MG63 (cell line): Measurements from ENCODE around the gene MEIS2. TPM values are rescaled to one million over a fixed set of nuclear protein-coding genes. Genes with fewer than 3 reads are reported as not detected.

Source experiments
- DNase-seq: peaks from one replicate; pipeline ENCODE4 v3.0.0-alpha.2; 2020
- H3K27me3 ChIP-seq: fragments of 250-450 bp; sonication (Bioruptor Pico); 2 replicates; pipeline ENCODE4 v1.5.1; 2020; ENCODE audit warnings: mild to moderate bottlenecking, moderate library complexity
- H3K36me3 ChIP-seq: fragments of 250-450 bp; sonication (Bioruptor Pico); 2 replicates; pipeline ENCODE4 v1.5.1; 2020; ENCODE audit warnings: mild to moderate bottlenecking, moderate library complexity
- H3K4me3 ChIP-seq: fragments of 250-450 bp; sonication (Bioruptor Pico); 2 replicates; pipeline ENCODE4 v1.5.1; 2020; ENCODE audit warnings: mild to moderate bottlenecking, moderate library complexity
- H3K9me3 ChIP-seq: fragments of 250-450 bp; sonication (Bioruptor Pico); 2 replicates; pipeline ENCODE4 v1.5.1; 2020; ENCODE audit warnings: mild to moderate bottlenecking, moderate library complexity
- total RNA-seq: library from RNA; depleted of rRNA; stranded (reverse); fragments of >200 nt; shearing (Covaris generic); gene quantifications from 2 replicates; pipeline ENCODE4 v1.2.3, GENCODE V29; 2014; ENCODE audit warnings: low replicate concordance

The MEIS2 gene
- total RNA-seq, 1 experiment from 2014 or later: 2.0 TPM

DNA sequence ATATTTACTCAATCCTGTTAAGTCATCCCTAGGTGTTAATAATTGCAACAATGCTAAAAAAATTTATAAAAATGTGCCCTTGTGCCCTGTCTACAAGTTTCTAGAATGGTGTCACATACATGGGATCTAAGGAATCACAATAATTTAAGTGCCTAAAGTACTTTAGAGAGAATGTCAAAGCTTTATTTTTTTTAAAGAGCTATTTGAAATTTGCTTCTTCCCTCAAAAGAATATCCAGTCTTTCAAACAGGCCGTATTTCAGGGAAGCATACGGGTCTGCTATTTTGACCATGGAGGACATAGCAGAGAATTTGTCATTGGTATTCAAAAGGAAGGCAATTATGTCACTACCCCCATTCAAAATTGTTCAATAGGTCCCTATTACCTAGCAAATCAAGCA is 29.7 kb downstream of the MEIS2 start:
- Histone ChIP-seq H3K36me3 (no peaks in the 10 kb centered on the region), H3K9me3 (no peaks in the 10 kb centered on the region), H3K4me3 (no peak overlapping the region), H3K27me3 (no peaks in the 10 kb centered on the region)
- no peak for DNase-seq

DNA sequence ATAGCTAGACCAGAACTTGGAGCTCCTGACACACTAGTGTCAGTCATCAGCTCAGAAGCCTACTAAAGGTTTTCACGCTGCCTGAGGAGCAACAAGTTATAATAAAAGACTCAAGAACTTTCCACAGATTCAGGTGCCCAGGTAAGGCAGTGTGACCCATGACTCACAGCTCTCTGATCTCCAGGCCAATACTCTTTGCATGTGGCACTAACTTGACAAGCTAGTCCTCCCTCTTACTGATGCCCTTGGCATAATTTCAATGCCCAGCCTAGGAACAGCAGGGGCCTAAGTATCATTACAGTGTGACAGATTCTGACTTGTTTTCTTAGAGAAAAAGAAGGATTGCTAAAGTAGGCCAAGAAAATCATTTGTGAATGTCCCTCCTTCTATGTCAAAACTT is 38.4 kb downstream of the MEIS2 start:
- no peak overlapping the region for H3K4me3 ChIP-seq
- H3K9me3 ChIP-seq: no peaks in the 10 kb centered on the region
- no peak for DNase-seq
- no peaks in the 10 kb centered on the region for H3K27me3 ChIP-seq
- H3K36me3 ChIP-seq: no peaks in the 10 kb centered on the region

DNA sequence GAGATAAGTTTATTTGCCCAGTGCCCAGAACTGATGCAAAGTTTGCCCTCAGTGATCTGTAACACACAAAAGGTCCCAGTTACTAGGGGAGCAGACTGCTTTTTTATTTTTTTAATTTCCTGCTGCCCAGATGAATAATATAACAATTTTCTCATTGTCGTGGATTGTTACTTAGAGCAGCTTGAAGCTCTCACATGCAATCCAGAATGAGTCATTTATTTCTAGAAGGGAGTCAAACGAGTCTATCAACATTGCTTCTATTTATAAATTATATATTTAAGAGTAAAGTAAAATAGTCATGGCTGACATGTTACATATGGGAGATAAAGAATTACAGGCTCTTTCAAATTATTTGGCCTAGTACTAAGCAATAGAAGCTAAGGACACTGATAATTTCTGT is 41.3 kb downstream of the MEIS2 start:
- no peaks in the 10 kb centered on the region for H3K9me3 ChIP-seq
- H3K36me3 ChIP-seq: no peaks in the 10 kb centered on the region
- no peak for DNase-seq
- no peaks in the 10 kb centered on the region for H3K27me3 ChIP-seq
- H3K4me3 ChIP-seq: no peak overlapping the region

DNA sequence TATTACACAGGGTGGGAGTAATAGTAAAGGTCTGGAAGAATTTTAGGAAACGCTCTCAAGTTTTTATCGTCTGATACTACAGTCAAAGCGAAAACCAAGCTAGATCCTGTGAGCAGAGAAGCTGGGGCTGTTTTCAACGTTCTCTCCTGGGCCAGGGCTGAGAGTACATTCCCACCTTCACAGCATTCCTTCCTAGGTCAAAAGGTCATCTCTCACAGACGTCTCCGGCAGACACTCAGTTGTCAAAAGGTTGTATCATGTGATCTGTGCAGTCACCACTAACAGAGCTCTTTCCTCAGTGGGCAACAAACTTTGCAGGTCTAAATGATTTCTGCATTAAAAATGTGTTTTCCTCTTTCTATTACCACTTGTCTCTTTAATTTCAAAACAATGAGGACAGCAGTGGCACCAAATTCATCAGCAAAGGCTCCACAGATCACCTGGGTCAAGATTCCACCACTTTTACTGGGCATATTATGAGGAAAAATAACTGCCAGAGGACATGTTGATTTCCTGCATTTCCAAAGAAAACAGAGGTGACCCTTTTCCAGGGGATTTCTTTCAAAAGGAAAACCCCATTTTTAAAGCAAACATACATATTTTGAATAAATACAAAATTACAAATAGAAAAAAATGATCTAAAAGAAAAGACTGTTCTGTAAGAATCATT is 41.9 kb downstream of the MEIS2 start:
- Histone ChIP-seq H3K36me3 (no peaks in the 10 kb centered on the region), H3K9me3 (no peaks in the 10 kb centered on the region), H3K27me3 (no peaks in the 10 kb centered on the region), H3K4me3 (no peak overlapping the region)
- DNase-seq: no peak

DNA sequence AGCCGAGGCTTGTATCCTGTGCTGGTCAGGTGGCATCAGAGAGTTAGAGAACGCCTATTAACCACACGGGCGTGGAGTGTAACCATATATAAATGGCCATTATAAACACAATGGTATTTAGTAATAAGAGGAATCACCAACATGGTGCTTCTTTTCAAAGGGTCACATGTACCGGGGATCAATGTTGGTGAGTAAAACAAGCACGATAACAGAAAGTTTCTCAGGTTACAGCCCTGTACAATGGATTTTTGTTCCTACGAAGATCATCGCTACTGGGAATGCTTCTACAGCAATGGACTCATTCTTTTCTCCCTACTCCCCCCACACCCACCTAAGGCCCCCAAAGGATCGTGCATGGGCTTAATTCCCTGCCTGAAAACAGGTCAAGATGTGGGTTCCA is 42.5 kb downstream of the MEIS2 start:
- DNase-seq: no peak
- no peaks in the 10 kb centered on the region for H3K36me3 ChIP-seq

DNA sequence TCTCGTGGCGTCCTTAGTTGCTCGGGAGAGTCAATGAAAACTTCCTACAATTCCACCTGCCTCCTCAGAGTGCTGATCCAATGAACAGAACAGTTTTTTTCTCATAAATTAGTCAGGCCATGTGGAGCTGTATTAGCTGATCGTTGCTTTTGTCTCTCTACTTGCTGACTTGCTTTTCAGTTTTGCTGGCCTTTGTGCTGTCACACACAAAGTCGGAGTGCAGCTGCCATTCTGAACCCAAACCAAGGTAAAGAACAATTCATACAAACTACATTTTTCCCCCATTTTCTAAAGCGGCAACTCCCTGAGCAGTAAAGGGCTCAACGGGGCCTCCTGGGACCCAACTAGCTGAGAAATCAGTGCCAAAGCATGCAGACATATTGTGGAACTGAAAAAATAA is 43.1 kb downstream of the MEIS2 start:
- H3K27me3 ChIP-seq: no peaks in the 10 kb centered on the region
- no peak for DNase-seq
- H3K9me3 ChIP-seq: no peaks in the 10 kb centered on the region
- no peak overlapping the region for H3K4me3 ChIP-seq
- no peaks in the 10 kb centered on the region for H3K36me3 ChIP-seq

More for the DNA sequence above, 42.5 kb downstream of the MEIS2 start:
- H3K9me3 ChIP-seq: no peaks in the 10 kb centered on the region
- no peaks in the 10 kb centered on the region for H3K27me3 ChIP-seq
- H3K4me3 ChIP-seq: no peak overlapping the region

DNA sequence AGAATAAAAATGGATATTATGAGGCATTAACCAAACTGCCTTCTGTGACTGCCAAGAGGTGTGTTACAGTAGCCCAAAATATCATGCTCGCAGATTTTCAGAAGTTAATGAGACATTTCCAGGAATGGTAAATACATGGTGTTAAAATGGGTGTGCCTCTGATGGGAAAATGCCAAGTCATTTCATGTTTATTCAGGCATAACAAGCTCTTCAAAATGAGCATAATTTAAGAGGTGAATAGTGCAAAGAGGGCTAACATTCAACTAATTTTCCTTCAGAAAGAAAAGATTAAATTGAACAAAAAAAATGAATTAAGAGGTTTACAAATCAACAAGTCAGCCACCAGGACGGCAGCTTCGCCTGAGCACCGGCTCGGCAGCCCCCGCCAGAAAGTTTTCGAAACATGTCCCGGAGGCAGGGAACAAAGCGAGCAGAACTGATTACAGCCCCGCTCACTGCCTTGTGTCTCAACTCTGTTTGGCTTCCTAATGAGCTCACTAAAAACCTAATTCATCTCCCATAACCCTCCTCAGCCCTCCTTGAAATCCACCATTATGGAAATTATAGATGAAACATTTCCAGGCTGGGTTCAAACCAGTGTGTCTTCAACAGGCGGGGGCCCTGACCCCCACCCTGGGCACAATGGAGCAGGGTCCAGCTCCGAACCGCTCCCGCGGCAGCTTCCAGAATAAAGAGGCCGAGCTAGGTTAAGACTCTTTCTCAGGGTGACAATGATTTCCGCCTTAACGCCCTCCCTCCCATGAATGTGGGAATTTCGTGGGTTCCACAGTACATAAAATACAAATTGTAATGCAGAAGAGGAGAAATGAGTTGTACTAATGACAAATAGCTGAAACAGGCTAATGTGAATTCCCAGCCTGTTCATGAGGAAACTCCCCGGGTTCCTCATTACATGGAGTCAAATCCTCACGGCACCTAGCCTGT is 43.9 kb downstream of the MEIS2 start:
- H3K9me3 ChIP-seq: no peaks in the 10 kb centered on the region
- DNase-seq: no peak
- H3K36me3 ChIP-seq: no peaks in the 10 kb centered on the region
- no peak overlapping the region for H3K4me3 ChIP-seq
- no peaks in the 10 kb centered on the region for H3K27me3 ChIP-seq

DNA sequence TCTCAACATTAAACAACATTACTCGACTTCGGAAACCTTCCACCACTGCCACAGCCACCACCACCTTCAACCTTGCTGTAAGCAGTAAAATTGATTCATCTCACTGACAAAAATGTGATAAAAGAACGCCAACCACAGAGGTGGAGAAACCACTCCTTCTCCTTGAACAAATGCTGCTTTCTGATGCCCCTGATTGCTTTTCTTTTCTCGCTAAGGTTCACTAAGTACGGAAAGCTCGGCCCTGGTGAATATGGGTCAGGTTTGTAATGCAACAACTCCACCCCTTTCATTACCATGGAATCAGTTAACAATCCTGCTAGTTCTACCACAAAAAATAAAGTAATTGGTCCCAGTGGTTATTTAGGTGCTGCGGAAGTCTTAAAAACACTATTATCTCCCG is 44.9 kb downstream of the MEIS2 start:
- H3K9me3 ChIP-seq: no peaks in the 10 kb centered on the region
- H3K36me3 ChIP-seq: no peaks in the 10 kb centered on the region
- no peaks in the 10 kb centered on the region for H3K27me3 ChIP-seq
- no peak for DNase-seq
- H3K4me3 ChIP-seq: no peak overlapping the region

DNA sequence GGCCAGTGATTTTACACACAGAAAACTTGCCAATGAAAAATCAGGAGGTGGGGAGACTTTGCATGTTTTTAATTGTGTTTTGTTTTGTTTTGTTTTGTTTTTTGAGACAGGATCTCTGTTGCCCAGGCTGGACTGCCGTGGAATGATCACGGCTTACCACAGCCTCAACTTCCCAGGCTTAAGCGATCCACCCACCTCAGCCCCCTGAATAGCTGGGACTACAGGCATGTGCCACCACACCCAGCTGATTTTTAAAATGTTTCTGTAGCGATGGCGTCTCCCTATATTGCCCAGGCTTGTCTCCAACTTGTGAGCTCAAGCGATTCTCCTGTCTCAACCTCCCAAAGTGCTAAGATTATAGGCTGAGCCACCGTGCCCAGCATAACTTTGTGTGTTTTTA is 46.0 kb downstream of the MEIS2 start:
- Histone ChIP-seq H3K4me3 (no peak overlapping the region), H3K27me3 (no peaks in the 10 kb centered on the region), H3K36me3 (no peaks in the 10 kb centered on the region), H3K9me3 (no peaks in the 10 kb centered on the region)
- DNase-seq: no peak

DNA sequence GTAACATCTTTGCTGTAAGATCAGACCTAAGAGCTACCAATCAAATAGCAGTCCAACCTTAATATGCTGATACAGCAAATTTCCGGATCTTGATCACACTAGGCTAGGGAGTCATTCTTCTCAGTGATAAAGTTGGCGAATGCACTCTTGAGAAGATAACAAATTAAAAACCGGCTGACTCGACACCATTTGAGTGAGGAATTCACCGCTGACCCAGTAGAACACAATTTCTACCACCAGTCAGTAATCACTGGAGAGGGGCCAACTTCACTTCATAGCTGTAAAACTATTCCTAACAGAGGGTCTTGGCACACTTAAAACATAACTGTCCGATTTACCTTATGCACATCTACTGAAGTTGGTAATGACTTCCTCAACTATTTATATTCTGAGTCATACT is 47.2 kb downstream of the MEIS2 start:
- Histone ChIP-seq H3K27me3 (no peaks in the 10 kb centered on the region), H3K9me3 (no peaks in the 10 kb centered on the region), H3K4me3 (no peak overlapping the region), H3K36me3 (no peaks in the 10 kb centered on the region)
- no peak for DNase-seq

DNA sequence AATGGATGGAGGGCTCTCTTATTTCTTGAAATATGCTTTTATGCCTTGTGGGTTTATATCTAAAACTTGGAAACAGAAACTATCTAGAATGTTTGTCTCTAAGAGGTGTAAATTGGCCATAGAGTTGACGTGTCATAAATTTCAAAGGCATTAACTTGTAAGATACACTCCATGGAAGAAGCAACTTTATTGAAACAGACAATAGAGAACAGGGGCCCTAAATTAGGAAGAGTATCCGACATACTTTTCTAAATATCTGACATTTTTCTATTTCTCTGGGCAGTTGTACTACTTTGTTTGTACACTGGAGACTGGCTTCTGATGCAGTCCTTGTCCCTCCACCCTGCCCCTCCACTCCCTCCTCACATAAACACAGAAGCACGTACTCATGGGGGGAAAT is 50.0 kb downstream of the MEIS2 start:
- no peaks in the 10 kb centered on the region for H3K36me3 ChIP-seq

DNA sequence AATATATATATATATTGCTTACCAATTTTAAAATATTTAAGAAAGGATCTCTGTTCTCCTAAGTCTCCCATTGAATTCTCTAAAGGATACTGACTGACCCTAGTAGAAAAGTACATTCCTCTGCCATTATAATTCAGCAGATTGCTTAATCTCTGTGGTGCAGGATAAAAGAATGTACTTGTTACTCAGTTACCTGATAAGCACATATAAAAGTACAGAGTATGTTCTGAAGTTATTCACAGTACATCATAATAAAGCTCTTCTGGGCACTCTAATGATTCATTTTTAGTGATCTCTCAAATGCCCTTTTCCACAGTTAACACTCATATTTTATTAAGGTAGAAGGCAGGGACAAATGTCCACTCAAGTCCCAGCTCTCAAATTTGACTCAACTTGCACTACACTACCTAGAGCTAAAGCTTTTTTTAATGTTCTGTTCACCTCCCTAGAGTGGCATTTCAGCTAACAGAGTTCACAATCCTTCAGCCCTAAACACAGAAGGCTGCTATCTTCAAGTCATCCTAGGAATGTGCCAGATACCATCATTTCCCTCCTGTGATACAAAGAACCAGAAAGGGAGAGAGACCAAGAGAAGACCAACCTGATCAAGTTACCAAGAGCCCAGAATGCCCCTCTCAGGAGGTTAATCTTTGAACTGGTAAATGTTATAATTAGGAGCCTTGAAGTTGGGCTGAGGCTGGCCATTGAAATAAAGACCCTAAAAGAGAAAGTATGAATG is 53.3 kb downstream of the MEIS2 start:
- Histone ChIP-seq H3K9me3 (no peaks in the 10 kb centered on the region), H3K36me3 (no peaks in the 10 kb centered on the region), H3K4me3 (no peak overlapping the region), H3K27me3 (no peaks in the 10 kb centered on the region)
- DNase-seq: no peak

More for the DNA sequence above, 50.0 kb downstream of the MEIS2 start:
- Histone ChIP-seq H3K4me3 (no peak overlapping the region), H3K9me3 (no peaks in the 10 kb centered on the region), H3K27me3 (no peaks in the 10 kb centered on the region)
- DNase-seq: no peak

DNA sequence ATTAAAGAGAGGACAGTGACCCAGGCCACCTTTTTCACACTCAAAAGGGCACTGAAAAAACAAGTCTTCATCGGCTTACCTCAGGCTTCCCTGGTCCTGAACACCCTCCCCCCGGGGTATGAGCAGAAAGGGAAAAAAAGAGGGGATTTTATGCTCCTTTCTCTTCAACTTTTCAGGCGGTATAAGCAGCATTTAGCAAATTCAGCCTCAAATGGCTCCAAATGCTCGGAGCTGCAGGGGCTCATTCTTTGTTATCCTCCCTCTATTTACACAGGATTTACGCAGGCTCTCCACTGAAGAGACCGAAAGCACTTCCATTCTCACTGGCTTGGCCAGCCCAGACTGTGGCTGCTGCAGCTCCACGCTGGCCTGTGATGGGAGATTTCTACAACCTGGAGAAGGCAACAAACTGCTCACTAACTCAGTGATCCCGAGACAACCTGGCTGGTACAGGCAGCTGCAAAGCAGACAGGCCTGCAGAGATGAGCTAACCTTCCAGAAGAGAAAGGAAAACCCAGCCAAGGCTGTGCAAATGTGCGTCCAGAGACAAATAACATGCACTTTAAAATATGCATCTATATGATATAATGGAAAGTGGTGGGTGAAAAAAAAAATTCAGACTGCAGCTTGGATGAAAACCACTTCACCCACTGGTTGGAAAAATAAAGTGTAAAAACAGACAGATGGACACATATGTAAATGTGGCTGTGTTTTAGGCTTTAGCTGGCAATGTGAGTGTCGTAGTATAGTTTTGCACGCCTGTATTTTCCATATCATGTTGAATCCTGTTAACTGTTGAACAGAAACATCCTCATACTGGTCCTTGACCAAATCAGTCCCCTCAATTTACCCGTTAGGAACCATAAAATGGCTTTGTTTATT is 54.2 kb downstream of the MEIS2 start:
- DNase-seq: no peak
- Histone ChIP-seq H3K4me3 (no peak overlapping the region), H3K9me3 (no peaks in the 10 kb centered on the region), H3K36me3 (no peaks in the 10 kb centered on the region), H3K27me3 (no peaks in the 10 kb centered on the region)

DNA sequence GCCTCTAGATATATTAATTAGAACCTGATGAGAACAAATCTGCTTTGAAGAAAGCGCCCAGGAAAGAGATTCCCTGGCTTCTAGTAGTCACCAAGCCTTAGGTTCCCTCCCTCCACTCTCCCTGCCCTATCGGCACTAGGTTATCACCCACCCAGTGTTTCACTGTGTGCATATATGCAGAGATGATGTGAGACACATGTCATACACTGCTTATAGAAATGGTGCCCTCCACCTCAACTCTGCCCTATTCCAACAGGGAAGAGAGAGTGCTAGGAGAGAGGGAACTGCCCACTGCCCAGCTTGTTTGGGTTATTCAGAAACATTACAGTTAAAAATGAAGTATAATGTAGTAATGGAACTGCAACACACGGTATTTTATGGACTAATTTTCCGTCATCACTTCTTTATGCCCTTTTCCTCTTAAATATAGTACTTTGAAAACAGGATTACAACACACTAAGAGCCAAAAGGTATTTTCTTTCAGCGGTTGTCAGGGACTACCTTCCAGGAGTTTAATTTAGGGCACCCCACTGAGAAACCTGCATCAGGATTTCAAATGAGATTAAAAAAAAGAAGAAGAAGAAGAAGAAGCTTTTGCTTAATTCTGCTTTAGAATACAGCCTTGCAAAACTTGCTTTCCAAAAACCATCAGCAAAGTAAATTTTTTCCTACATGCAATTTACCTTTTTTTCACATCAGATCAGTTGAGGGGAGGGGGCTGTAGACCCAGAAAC is 55.3 kb downstream of the MEIS2 start:
- no peak overlapping the region for H3K4me3 ChIP-seq
- no peaks in the 10 kb centered on the region for H3K9me3 ChIP-seq
- H3K27me3 ChIP-seq: no peaks in the 10 kb centered on the region
- no peaks in the 10 kb centered on the region for H3K36me3 ChIP-seq
- no peak for DNase-seq

DNA sequence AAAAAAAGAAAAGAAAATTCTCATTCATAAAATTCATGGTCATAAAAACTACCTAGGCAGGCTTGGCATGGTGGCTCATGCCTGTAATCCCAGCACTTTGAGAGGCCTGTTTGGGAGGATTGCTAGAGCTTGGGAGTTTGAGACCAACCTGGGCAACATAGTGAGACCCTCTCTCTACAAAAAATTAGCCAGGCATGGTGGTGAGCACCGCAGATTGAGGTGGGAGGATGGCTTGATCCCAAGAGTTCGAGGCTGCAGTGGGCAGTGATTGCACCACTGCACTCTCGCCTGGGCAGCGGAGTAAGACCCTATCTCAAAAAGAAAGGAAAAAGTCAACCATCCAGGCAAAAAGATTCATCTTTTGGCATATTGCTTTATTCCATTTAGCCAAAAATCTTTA is 58.5 kb downstream of the MEIS2 start:
- H3K4me3 ChIP-seq: no peak overlapping the region
- no peaks in the 10 kb centered on the region for H3K9me3 ChIP-seq
- H3K36me3 ChIP-seq: no peaks in the 10 kb centered on the region
- no peaks in the 10 kb centered on the region for H3K27me3 ChIP-seq
- no peak for DNase-seq

DNA sequence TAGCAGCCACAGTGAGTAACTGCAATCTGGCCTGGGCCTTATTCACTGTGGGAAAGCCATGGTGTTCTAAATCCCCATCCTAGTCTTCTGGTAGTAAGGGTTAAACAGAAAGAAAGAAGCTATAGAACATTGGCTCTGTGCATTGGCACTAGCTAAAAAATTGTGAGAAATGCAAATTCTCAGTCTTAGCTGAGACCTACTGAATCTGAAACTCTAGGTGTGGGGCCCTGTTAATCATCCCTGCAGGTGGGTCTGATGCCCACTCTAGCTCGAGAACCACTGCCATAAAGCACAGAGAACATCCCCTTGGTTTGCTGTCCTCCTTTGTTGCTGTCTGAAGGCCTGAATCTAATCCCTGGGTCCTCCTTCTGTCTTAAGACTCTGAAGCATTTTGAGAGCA is 59.3 kb downstream of the MEIS2 start:
- no peak for DNase-seq
- no peaks in the 10 kb centered on the region for H3K27me3 ChIP-seq
- H3K4me3 ChIP-seq: no peak overlapping the region
- H3K9me3 ChIP-seq: no peaks in the 10 kb centered on the region
- no peaks in the 10 kb centered on the region for H3K36me3 ChIP-seq
